ENCODE measurements around the gene KIF26B.
A peak's percentile ranks its signal among the peaks of the same experiment; 100 is the strongest.

The KIF26B gene

GRCh38 chr1:245172026-245172425 lies 17.2 kb downstream of the KIF26B start:
- DNase-seq (ENCODE audit: low read depth), result no peak

- DNase-seq (ENCODE audit: low read depth), result no peak
These were observed 18.0 kb downstream of the KIF26B start for GRCh38 chr1:245172829-245173228.

GRCh38 chr1:245173446-245174211 lies 18.8 kb downstream of the KIF26B start:
- no peak for DNase-seq (ENCODE audit: low read depth)

GRCh38 chr1:245177071-245177900 lies 22.5 kb downstream of the KIF26B start:
- DNase-seq (ENCODE audit: low read depth), result no peak

DNA sequence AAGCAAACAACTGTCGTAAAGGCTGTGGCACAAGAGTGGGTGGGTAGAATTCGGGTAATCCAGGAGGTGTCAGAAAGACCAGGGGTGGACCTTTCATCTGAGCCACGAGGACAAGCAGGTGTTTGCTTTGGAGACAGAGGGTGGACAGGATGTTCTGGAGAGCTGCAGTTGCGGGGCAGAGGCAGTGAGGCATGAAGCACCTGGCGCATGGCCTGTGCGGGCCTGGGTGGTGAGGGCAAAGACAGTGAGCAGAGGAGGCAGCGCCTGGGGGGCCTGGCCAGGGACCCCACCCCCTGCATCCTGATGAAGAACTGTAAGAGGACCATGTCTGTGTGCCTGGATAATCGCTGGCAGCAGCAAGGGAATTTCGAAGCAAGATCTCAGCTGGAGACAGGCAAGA lies 24.9 kb downstream of the KIF26B start:
- no peak for DNase-seq (ENCODE audit: low read depth)

GRCh38 chr1:245180496-245181157 lies 25.8 kb downstream of the KIF26B start:
- no peak for DNase-seq (ENCODE audit: low read depth)

DNA sequence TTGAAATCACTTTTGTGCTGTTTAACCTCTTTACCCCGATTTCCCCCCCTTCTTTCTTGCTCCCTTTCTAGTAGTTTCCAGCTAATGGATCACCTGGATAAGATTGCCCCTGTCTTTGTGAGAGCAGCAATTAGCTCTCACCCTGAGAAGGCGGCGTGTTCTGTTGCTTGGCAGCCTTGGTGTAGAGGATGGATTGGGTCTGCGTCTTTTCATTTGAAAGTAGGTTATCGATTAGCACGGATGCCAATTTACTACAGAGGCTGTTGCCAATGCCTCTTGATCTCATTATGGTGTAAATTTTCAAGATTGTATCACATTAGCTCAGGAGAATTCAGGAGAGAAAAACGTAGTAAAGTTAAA lies 26.4 kb downstream of the KIF26B start:
- no peak for DNase-seq (ENCODE audit: low read depth)

GRCh38 chr1:245182028-245182427 lies 27.2 kb downstream of the KIF26B start:
- no peak for DNase-seq (ENCODE audit: low read depth)

GRCh38 chr1:245183429-245183828 lies 28.6 kb downstream of the KIF26B start:
- DNase-seq (ENCODE audit: low read depth), result no peak

GRCh38 chr1:245184779-245185178 lies 30.0 kb downstream of the KIF26B start:
- DNase-seq (ENCODE audit: low read depth), result no peak

- DNase-seq (ENCODE audit: low read depth), result no peak
These were observed 33.6 kb downstream of the KIF26B start for GRCh38 chr1:245188403-245188802.

GRCh38 chr1:245195398-245195797 lies 40.6 kb downstream of the KIF26B start:
- no peak for DNase-seq (ENCODE audit: low read depth)

- no peak for DNase-seq (ENCODE audit: low read depth)
These were observed 42.3 kb downstream of the KIF26B start for GRCh38 chr1:245197121-245197520.

DNA sequence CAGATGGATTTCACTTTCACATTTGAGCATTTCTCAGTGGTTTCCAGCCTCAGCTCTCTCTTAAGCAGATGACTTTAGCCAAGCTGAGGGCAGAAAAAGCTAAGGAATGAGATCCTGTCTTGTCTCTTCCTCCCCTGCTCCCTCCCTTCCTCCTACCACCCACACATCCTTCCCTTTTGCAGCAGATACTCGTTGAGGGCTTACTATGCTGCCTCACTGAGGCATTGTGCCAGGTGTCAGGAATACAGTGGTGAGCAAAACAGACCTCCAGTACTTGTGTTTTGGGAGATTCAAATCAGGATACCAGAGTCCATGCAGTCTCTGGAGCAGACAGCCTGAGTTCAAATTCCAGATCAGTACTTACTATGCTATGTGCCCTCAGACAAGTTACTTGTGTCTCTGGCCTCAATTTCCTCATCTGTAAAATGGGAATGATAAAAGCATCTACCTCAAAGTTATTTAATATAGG lies 43.2 kb downstream of the KIF26B start:
- DNase-seq (ENCODE audit: low read depth), result peak; percentile 25

- no peak for DNase-seq (ENCODE audit: low read depth)
These were observed 44.1 kb downstream of the KIF26B start for GRCh38 chr1:245198748-245199516.

GRCh38 chr1:245200146-245200545 lies 45.4 kb downstream of the KIF26B start:
- DNase-seq (ENCODE audit: low read depth), result no peak

DNA sequence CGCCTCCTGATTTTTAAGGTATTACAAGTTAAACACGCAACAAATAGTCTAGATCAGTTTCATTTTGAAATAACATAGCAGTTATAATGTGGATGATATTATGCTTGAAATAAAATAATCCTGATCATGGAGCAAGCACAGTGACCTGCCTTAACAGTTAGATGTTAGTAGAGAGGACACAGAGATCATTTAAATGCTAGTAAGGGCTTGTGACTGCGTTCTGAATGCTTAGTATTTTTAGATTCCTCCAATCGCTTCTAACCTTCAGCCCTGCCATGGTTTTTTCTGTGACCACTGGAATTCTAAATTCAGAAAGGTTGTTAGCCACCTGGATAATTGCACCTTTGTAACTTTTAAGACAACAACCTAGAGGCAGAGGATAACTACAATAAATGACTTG lies 46.4 kb downstream of the KIF26B start:
- DNase-seq (ENCODE audit: low read depth), result no peak

GRCh38 chr1:245201827-245202226 lies 47.0 kb downstream of the KIF26B start:
- DNase-seq (ENCODE audit: low read depth), result no peak

DNA sequence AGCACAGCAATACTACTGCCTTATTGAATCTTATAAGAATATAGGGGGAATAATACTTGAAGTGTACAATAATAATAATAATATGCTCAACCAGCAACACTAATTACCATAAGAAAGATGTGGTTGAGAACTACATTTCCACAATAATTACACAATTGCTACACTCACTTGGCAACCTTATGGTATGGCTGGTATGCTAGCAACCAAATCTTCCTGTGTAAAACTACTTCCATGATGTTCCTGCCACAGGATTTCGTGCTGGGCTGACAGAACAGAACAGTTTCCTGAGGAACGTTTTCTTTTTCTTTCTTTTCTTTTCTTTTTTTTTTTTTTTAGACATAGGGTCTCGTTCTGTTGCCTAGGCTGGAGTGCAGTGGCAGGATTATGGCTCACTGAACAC lies 50.6 kb downstream of the KIF26B start:
- no peak for DNase-seq (ENCODE audit: low read depth)

DNA sequence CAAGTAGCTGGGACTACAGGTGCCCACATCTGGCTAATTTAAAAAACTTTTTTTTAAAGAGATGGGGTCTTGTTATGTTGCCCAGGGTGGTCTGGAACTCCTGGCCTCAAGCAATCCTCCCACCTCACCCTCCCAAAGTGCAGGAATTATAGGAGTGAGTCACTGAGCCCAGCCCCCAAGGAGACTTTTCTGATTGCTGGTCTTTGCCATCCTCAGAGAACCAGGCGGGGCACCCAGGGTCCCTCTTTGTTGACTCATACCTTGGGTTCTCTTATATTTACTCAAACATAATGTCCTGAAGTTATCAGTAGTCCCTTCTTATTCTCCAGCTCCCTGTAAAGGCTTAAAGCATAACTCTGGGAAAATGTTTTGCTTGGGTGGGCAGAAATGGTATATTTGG lies 51.1 kb downstream of the KIF26B start:
- no peak for DNase-seq (ENCODE audit: low read depth)

DNA sequence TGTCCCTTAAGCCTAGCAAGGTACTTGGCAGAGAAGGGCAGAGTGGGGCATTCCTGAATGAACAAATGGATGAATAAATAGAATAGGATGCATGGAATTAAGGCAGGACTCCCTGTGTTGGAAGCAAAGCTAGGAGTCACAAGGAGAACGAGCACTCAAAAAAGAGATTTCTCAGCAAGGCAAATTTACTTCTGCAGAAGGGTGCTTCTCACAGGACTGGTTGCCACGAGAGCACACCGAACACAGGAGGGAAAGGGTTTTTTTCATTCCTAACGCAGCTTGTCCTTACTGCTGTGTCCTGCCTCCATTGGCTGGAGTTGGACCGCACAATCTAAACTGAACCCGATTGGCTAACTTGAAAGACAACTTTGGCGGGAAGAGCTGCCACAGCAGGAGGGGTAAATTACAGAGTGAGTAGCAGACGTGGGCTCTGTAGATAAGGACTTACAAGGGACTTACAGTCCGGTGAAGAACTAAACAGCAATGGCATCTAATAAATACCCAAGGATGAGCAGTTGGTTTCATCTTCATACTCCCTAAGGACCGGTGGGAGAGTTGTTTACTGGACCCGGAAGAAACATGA lies 52.4 kb downstream of the KIF26B start:
- DNase-seq (ENCODE audit: low read depth), result no peak

- no peak for DNase-seq (ENCODE audit: low read depth)
These were observed 53.0 kb downstream of the KIF26B start for GRCh38 chr1:245207801-245208200.
